PFSK-1 (cell line): ENCODE measurements around the gene CCDC33.

Source experiments
- FOXP2 ChIP-seq: optimal IDR thresholded peaks from 2 replicates; pipeline ENCODE3; 2011; ENCODE audit warnings: borderline replicate concordance, control low read depth, inconsistent platforms; ENCODE audit not compliant: insufficient read depth; ENCODE audit errors: extremely low read length, extremely low read depth
- POLR2AphosphoS5 ChIP-seq: IDR thresholded peaks from 2 replicates; pipeline ENCODE4 v1.6.1; 2012; ENCODE audit warnings: low read depth, mild to moderate bottlenecking, control low read depth, low read length, moderate library complexity
- REST ChIP-seq, 2 experiments: IDR thresholded peaks; 2 replicates each; pipeline versions ENCODE4 v1.6.1 to v1.8.0; 2011 to 2012; ENCODE audit warnings: low read depth in 2 of 2, low read length in 2 of 2, control low read depth in 1 of 2, inconsistent platforms in 1 of 2, mild to moderate bottlenecking in 1 of 2, moderate library complexity in 1 of 2; ENCODE audit not compliant: insufficient read depth in 1 of 2
- SIN3A ChIP-seq: IDR thresholded peaks from 2 replicates; pipeline ENCODE4 v1.6.1; 2012; ENCODE audit warnings: mild to moderate bottlenecking, low read length, moderate library complexity, borderline replicate concordance; ENCODE audit not compliant: insufficient read depth
- TAF1 ChIP-seq: IDR thresholded peaks from 2 replicates; pipeline ENCODE4 v1.6.1; 2012; ENCODE audit warnings: low read length, control low read depth, borderline replicate concordance; ENCODE audit not compliant: insufficient read depth

- TF ChIP-seq TAF1 = no peak
- no peak for TF ChIP-seq FOXP2
- TF ChIP-seq POLR2AphosphoS5 = no peak
- TF ChIP-seq REST (IDR thresholded peaks at IDR 0.05; ENCODE audit: insufficient read depth in 1 of 2, low read depth in 2 of 2, low read length in 2 of 2) = no peak
- TF ChIP-seq SIN3A = no peak
Measured at GRCh38 chr15:74301583-74302361, 65.6 kb downstream of the CCDC33 start.
